Brain pericyte (primary cell): Measurements from ENCODE around the gene EGFL7.

Source experiments
- DNase-seq: peaks from one replicate; pipeline ENCODE4 v3.0.0-alpha.2; 2012; ENCODE audit warnings: low read depth, low spot score

The EGFL7 gene

DNA sequence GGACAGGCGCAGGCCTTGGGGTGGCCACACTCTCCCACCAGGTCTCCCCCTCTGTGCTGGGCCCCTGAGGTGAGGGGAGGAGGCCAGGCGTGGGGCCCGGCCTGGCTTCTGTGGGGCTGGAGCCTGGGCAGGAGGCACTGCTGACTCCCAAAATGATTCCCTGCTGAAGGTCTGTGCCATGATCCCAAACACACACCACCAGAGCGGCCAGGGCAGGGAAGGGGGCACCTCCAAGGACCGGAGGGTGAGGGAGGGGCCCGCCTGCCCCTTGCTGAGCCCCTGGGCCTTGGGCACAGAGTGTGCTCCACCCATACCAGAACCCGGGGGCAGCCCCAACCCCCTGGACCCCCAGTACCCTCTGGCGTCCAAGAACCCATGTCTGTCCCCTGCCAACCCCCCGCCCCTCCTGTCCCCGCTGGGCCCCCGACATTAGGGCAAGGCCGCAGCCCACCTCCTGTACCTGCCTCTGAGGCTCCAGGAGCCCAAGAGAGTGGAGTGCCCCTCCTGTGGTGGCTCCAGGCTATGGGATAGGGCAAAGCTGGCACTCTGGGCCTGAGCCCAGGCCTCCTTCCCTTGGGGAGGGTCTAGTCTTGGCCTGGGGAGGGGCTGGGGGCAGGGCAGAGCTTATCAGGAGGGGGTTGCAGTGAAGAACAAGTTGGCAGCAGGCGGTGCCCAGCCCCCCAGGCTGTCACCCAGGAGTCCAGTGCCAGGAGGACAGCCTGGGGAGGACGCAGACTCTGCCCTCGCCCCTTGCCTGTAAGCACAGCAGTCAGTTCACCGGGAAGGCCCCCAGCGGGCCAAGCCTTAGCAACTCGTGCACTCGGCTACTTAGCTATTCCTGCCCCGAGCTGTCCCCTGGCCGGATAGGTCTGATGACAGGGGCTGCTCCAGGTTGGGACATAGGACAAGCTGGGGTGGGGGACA, 2.6 kb upstream of the EGFL7 start:
- DNase-seq = no peak

- DNase-seq = no peak
Observed at GRCh38 chr9:136660971-136661550, 1.7 kb upstream of the EGFL7 start.

- DNase-seq = no peak
Observed at GRCh38 chr9:136661641-136662325, 933 bp upstream of the EGFL7 start.

DNA sequence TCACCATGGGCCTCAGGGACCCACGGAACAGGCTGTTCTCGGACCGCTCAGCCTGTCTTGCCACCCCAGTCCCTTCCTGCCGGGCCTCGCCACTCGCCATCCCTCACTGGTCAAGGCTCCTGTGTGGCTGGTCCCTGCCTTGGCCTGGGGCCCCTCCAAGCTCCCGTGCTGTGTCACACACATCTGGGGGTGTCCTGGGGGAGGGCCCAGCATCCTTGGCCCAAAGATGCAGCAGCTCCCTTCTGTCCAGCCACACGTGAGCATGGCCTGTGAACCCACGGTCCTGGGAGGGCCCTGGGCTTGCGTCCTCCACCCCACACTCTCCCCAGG, 425 bp upstream of the EGFL7 start:
- no peak for DNase-seq

- DNase-seq = no peak
Observed at GRCh38 chr9:136664000-136664915, 1.5 kb downstream of the EGFL7 start.

DNA sequence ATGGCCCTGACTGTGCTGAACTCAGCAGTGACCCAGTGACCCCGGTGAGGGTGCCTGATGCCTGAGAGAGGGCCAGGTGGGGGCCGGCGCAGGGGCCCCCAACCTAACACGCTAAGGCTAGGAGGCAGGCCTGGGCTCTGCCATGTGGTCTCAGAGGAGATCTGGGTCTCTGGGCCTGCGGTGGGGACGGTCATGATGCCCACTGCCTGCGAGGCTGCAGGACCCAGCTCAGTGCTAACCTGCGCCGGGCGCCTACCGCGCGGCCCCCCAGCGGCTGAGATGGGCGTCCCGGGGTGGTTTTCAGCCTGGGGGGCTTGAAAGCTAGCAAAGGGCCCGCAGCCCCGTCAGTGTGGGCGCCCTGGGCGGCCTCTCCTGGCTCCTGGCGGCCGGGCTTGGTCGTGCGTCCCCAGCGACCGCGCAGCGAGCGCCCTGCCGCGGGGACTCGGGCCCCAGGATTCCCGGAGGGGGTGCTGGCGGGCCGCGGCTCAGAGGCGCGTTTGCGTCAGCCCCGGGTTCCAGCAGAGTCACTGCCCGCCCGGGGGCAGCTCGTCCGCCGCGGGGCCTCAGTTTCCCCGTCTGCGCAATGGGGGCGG, 2.5 kb downstream of the EGFL7 start:
- DNase-seq = no peak

DNA sequence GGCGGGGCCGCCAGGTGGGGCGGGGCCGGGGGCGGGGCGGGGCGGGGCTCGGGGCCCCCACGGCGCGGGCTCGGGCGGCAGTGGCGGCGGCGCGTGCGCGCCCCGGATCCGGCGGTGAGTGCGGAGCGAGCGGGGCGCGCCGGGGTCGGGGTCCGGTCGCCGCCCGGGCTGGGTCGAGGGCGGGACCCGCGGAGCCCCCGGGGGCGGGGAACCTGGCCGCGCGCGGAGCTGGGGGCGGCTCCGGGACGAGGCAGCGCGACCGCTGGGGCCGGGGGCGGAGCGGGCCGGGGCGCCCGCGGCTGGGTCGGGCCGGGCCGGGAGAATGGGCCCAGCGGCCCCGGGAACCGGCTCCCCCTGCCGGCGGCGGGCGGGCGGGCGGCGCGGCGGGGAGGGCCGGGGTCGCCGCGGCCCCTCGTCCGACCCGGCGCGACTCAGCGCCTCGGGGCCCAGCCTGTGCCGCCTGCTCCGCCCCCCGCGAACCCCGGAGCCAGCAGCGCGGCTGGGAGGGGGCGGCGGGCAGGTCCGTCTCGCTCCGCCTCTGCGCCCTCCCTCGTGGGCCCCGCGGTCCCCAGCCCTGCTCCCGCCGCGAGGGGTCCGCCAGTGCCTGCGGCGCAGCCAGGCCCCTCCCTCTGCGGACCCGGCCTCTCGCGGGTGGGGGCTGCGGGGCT, 3.1 kb downstream of the EGFL7 start:
- DNase-seq = no peak

DNA sequence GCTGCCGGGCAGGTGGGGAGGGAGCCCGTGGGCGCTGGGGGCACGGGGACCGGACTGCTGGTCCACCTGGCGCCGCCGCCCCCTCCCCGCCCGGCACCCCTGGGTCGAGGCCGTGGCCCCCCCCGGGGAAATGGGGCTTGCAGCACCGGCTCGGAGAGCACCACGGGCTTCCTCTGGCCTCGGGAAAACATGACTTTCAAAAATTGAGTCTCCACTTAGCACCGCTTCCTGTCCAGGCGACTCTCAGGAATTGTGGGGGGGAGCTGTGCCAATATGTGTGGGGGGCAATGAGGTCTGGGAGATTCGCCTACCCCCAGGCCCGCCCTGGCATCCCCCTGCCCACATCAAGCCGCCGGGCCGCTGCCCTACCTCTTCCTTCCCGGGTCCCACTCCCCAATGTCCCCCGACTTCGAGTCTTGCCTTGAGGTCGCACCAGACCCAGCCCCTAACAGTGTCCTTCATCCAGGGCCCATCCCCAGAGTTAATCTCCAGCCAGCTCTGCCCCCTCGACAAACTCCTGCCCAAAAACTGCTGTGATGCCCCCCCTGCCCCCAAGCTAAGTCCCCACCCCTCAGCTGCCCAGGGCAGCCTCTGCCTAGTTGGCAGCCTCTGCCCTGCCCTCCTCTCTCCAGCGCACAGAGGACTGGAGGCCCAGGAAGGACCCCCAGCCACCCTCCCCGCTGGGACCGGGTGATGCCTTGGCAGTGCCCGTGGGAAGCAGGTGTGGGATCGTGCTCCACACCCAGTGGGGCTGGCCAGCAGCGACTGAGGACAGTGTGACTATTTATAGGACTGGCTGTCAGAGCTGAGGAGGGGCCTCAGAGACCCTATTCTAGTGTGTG, 3.9 kb downstream of the EGFL7 start:
- no peak for DNase-seq

DNA sequence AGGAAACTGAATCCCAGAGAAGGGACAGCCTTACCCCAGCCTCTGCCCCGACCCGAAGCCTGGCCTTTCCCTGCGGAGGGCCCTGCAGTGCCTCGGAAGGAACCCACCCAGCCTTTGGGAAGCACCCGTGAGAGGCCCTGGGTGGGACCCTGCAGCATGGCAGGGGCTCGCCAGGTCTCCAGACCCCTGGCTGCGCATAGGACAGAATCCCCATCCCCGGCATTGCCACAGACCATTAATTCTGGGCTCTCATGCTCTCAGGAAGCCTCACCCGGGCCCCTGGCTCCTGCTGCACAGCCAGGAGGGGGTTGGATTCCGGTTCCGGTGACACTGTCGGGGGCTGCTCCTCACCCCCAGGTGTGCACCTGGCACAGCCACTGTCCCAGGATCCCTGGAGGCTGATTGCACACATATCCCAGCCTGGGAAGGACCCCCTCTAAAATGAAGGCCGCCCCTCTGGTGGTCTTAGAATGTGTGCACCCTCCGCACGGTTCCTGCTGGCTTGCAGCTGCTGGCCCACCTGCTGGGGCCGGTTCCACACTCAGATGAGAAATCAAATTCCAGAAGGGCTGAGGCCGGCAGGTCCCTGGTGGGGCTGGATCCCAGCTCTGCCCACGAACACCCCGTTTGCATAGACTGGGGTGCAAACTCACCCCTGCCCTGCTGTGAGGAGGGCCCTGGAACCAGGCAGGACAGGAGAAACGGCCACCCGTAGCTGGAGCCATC, 4.7 kb downstream of the EGFL7 start:
- no peak for DNase-seq

- no peak for DNase-seq
Observed at GRCh38 chr9:136667940-136668760, 5.4 kb downstream of the EGFL7 start.

- no peak for DNase-seq
Observed at GRCh38 chr9:136668983-136669790, 6.5 kb downstream of the EGFL7 start.

- no peak for DNase-seq
Observed at GRCh38 chr9:136669791-136670464, 7.2 kb downstream of the EGFL7 start.

DNA sequence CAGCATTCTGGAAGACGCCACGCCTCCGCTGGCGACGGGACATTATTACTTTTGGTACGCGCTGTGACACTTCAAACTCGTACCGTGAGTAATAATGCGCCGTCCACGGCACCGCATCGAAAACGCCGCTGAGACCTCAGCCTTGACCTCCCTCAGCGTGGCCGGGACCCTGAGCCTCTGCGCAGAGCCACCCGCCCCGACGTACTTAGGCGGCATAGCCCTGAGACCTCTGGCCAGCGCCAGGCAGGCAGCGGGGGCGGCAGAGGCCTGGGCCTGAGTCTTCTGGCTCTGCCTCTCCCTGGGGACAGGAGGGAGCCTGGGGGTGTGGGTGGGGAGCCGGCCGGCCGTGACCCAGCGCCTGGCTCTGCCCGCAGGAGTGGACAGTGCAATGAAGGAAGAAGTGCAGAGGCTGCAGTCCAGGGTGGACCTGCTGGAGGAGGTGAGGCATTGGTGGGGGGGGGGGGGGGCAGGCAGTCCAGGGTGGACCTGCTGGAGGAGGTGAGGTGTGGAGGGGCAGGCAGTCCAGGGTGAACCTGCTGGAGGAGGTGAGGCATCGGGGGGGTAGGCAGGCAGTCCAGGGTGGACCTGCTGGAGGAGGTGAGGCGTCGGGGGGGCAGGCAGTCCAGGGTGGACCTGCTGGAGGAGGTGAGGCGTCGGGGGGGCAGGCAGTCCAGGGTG, 8.0 kb downstream of the EGFL7 start:
- no peak for DNase-seq

GRCh38 chr9:136671254-136671614, 8.5 kb downstream of the EGFL7 start:
- no peak for DNase-seq

DNA sequence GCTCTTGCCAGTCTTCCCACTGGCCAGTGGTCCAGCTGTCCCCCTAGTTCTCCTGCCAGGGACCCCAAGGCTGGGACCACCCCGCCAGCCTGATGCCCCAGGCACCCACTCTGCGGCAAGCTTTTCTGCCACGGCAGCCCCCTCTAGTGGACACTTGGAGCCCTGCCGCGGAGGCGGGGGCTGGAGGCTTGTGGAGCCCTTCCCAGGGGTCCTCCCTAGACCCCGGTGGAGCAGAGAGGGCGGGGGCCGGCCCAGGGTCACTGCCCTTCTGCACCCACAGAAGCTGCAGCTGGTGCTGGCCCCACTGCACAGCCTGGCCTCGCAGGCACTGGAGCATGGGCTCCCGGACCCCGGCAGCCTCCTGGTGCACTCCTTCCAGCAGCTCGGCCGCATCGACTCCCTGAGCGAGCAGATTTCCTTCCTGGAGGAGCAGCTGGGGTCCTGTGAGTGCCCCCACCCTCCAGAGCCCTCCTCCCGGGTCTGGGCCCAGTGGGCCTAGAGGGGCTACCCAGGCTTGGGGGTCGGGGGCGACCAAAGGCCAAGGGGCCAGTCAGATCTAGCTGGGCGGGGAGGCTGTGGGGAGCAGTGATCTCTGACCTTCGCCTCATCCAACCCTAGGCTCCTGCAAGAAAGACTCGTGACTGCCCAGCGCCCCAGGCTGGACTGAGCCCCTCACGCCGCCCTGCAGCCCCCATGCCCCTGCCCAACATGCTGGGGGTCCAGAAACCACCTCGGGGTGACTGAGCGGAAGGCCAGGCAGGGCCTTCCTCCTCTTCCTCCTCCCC, 9.1 kb downstream of the EGFL7 start:
- no peak for DNase-seq
